HG03175 (cell line): ENCODE measurements around the gene ID4.

Source experiments
- ATAC-seq: cut with Tn5 transposase; IDR thresholded peaks from one replicate; pipeline ENCODE4 v1.9.1; 2021; ENCODE audit warnings: mild to moderate bottlenecking, moderate library complexity; ENCODE audit not compliant: unreplicated experiment

ID4 gene

GRCh38 chr6:19855536-19855935 lies 18.4 kb downstream of the ID4 start:
- no peak for ATAC-seq

GRCh38 chr6:19857139-19857538 lies 20.0 kb downstream of the ID4 start:
- no peak for ATAC-seq

DNA sequence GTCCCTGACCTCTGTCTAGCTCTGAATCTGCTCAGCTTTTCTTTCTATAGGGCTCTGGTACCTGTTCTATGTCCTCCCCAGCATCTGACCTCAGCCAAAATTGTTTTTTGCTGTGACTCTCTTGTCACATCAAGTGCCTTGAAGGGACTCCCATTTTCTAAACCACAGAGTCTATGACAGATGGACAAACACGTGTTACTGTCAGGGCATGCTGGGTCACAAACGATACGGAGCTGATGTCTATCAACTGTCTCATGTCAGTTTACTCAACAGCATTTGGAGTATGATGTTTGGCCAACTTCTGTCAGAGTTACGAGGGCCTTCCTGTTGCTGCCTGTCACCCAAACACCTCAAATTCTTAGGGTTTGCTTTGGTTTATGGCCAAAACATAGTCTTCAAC lies 20.5 kb downstream of the ID4 start:
- ATAC-seq: no peak

GRCh38 chr6:19860235-19860877 lies 23.2 kb downstream of the ID4 start:
- no peak for ATAC-seq

DNA sequence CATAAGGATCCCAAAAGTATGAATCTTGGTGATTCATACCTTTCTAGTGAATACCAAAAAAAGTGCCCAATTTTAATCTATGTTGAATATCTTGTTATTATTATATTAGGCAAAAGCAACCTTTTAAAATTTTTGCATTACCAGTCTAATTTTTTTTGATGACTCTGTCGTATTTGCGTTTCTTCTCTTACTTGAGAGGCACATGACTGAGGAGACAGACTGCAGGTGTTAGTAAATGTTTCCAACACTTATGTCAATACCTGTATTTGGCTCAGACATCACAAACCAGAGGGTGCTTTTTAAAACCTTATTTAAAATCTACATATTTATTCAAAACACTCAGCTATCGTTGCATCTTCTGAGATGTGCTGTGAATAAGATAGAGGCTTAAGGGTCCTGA lies 27.1 kb downstream of the ID4 start:
- ATAC-seq: no peak

GRCh38 chr6:19865178-19865577 lies 28.0 kb downstream of the ID4 start:
- no peak for ATAC-seq

GRCh38 chr6:19866173-19866984 lies 29.2 kb downstream of the ID4 start:
- no peak for ATAC-seq

- ATAC-seq: no peak
Observed at GRCh38 chr6:19866985-19867627, 29.9 kb downstream of the ID4 start.

GRCh38 chr6:19869464-19869863 lies 32.3 kb downstream of the ID4 start:
- no peak for ATAC-seq

DNA sequence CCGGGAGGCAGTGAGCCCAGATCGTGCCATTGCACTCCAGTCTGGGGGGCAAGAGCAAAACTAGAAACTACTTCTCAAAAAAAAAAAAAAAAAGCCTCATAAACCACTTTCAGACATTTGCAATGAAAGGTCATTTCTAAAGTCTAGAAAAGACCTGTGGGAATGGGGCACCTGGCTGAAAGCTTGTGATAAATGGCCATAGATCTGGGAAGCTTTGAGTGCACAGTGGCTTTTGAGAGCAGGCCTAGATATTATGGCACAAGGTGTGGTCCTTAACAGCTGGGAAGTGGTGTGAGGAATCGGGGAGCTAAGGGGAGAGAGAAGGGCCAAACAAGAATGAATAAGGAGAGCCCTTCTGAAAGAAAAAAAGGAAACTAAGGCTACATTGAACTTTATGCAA lies 33.2 kb downstream of the ID4 start:
- no peak for ATAC-seq

- no peak for ATAC-seq
Observed at GRCh38 chr6:19873031-19873430, 35.9 kb downstream of the ID4 start.

DNA sequence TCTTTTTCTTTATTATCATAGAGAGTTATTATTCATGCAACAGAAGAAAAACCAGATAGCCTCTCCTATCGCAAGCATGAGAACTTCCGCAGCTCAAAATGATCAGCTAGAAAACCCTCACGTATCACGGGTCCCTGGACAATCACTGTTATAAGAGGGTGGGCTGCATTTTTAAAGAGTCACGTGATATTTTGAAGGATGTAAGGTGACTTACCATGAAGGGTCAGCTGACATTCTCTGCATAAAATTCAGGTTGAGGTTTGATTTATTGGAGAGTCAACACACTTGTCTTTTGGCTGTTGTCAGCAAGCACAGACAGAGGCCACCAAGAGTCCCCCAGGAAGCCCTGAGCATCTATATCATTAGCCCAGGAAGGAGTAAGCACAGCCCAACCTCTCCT lies 39.5 kb downstream of the ID4 start:
- no peak for ATAC-seq

- no peak for ATAC-seq
Observed at GRCh38 chr6:19879663-19880062, 42.5 kb downstream of the ID4 start.

DNA sequence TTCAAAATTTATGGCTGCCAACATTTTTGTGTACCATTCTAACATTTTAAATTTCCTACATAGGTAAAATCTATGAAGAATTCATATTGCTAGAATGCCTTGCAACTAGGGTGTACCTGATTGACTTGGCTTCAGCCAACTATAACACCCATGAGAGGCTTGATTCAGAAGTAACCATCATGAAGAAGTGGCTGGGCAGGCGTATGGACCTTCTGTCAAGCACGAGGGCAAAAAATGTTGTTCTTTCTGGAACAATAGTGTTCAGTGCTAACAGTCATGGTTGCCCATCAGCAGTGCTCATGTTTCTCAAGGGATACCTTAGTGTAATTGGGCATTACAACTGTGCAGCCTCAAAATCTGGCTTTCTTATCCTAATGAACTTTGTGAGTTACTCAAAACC lies 42.9 kb downstream of the ID4 start:
- no peak for ATAC-seq

- ATAC-seq: no peak
Observed at GRCh38 chr6:19891451-19891850, 54.3 kb downstream of the ID4 start.
